Fibroblast of lung (primary cell): Measurements from ENCODE around the gene CMTM5. TPM values are rescaled to one million over a fixed set of nuclear protein-coding genes. Genes with fewer than 3 reads are reported as not detected.

Experiments used
- DNase-seq, 2 donors: peaks; one replicate each; pipeline versions ENCODE4 v3.0.0 to v3.0.0-alpha.2; 2010; ENCODE audit warnings: low read depth in 2 of 2
- H2AFZ ChIP-seq: 2 replicates; pipeline ENCODE4 v1.5.1; 2012; ENCODE audit warnings: low read length, control low read depth, inconsistent platforms
- H3K27ac ChIP-seq: 2 replicates; pipeline ENCODE4 v1.5.1; 2011; ENCODE audit warnings: low read length, control low read depth; ENCODE audit not compliant: insufficient read depth
- H3K27me3 ChIP-seq: 2 replicates; pipeline ENCODE4 v1.5.1; 2011; ENCODE audit warnings: mild to moderate bottlenecking, low read length; ENCODE audit not compliant: control insufficient read depth, insufficient read depth
- H3K36me3 ChIP-seq: 2 replicates; pipeline ENCODE4 v1.5.1; 2011; ENCODE audit warnings: low read length; ENCODE audit not compliant: control insufficient read depth, insufficient read depth
- H3K4me1 ChIP-seq: 2 replicates; pipeline ENCODE4 v1.5.1; 2011; ENCODE audit warnings: low read length; ENCODE audit not compliant: control insufficient read depth, insufficient read depth; ENCODE audit errors: extremely low read depth
- H3K4me2 ChIP-seq: 2 replicates; pipeline ENCODE4 v1.5.1; 2011; ENCODE audit warnings: low read length, control low read depth; ENCODE audit not compliant: insufficient read depth; ENCODE audit errors: extremely low read depth
- H3K4me3 ChIP-seq, 4 experiments: fragments of 200-600 bp in 1 of 4; sonication (generic) in 1 of 4; replicated peaks in 1 of 4; 2 replicates each; pipeline ENCODE4 v1.5.1; 2011 to 2016; ENCODE audit warnings: low read length in 4 of 4, low read depth in 3 of 4, mild to moderate bottlenecking in 3 of 4, control low read depth in 2 of 4, inconsistent platforms in 1 of 4, mixed read lengths in 1 of 4; ENCODE audit not compliant: insufficient read depth in 1 of 4; ENCODE audit errors: control extremely low read depth in 1 of 4
- H3K79me2 ChIP-seq: 2 replicates; pipeline ENCODE4 v1.5.1; 2012; ENCODE audit warnings: mild to moderate bottlenecking, low read length, inconsistent platforms; ENCODE audit not compliant: control insufficient read depth, insufficient read depth
- H3K9ac ChIP-seq: 2 replicates; pipeline ENCODE4 v1.5.1; 2011; ENCODE audit warnings: mild to moderate bottlenecking, low read length, control low read depth; ENCODE audit not compliant: insufficient read depth
- H3K9me3 ChIP-seq: 2 replicates; pipeline ENCODE4 v1.5.1; 2012; ENCODE audit warnings: low read depth, low read length; ENCODE audit not compliant: control insufficient read depth, insufficient read depth
- H4K20me1 ChIP-seq: 2 replicates; pipeline ENCODE4 v1.5.1; 2011; ENCODE audit warnings: low read length; ENCODE audit not compliant: control insufficient read depth, insufficient read depth; ENCODE audit errors: extremely low read depth
- EZH2 ChIP-seq: IDR thresholded peaks from 2 replicates; pipeline ENCODE4 v1.5.1; 2012; ENCODE audit warnings: low read length, control low read depth, mild to moderate bottlenecking; ENCODE audit errors: missing control alignments
- polyA plus RNA-seq, 2 donors: library from polyadenylated mRNA; depleted of rRNA in 1 of 2; stranded (reverse) in 1 of 2; unstranded in 1 of 2; fragments of >200 nt; gene quantifications; 2 replicates each; pipeline ENCODE4 v1.2.1, GENCODE V29; 2011 to 2012; ENCODE audit warnings: missing spikeins in 1 of 2
- total RNA-seq: library from RNA; depleted of rRNA; stranded (reverse); fragments of >200 nt; gene quantifications from 2 replicates; pipeline ENCODE4 v1.2.1, GENCODE V29; 2014
- TF ChIP-seq, protein P1 (sequence below), 2 donors: IDR thresholded peaks in 1 of 2; conservative IDR thresholded peaks in 1 of 2; 1 replicate in 1 of 2; 2 replicates in 1 of 2; pipeline ENCODE4 v1.5.1; 2011 to 2012; ENCODE audit warnings: low read length in 2 of 2, control low read depth in 1 of 2, inconsistent platforms in 1 of 2, low read depth in 1 of 2, mild to moderate bottlenecking in 1 of 2

CMTM5 gene
- total and polyA plus RNA-seq, 2 donors (not counting 1 experiment from before 2014, with no cell fraction given): 0.08 to 0.33 TPM

- Histone ChIP-seq H3K4me2 (no peak overlapping the region), H3K79me2 (no peaks in the 10 kb centered on the region), H3K9ac (no peak overlapping the region), H4K20me1 (no peaks in the 10 kb centered on the region), H3K27ac (no peak overlapping the region), H2AFZ (no peak overlapping the region), H3K36me3 (no peaks in the 10 kb centered on the region), H3K27me3 (no peaks in the 10 kb centered on the region), H3K9me3 (no peaks in the 10 kb centered on the region), H3K4me3 (no peak overlapping the region), H3K4me1 (no peaks in the 10 kb centered on the region)
- no peak for DNase-seq
- no peak for TF ChIP-seq EZH2
- TF ChIP-seq, protein P1, sequence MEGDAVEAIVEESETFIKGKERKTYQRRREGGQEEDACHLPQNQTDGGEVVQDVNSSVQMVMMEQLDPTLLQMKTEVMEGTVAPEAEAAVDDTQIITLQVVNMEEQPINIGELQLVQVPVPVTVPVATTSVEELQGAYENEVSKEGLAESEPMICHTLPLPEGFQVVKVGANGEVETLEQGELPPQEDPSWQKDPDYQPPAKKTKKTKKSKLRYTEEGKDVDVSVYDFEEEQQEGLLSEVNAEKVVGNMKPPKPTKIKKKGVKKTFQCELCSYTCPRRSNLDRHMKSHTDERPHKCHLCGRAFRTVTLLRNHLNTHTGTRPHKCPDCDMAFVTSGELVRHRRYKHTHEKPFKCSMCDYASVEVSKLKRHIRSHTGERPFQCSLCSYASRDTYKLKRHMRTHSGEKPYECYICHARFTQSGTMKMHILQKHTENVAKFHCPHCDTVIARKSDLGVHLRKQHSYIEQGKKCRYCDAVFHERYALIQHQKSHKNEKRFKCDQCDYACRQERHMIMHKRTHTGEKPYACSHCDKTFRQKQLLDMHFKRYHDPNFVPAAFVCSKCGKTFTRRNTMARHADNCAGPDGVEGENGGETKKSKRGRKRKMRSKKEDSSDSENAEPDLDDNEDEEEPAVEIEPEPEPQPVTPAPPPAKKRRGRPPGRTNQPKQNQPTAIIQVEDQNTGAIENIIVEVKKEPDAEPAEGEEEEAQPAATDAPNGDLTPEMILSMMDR (conservative IDR thresholded peaks at IDR 0.05 in 1 of 2, IDR thresholded peaks at IDR 0.05 in 1 of 2; ENCODE audit: low read depth in 1 of 2, low read length in 2 of 2): no peak
These were observed 24.4 kb downstream of the CMTM5 start for GRCh38 chr14:23401291-23401690.

- Histone ChIP-seq H3K27ac (no peak overlapping the region), H3K79me2 (no peaks in the 10 kb centered on the region), H3K36me3 (no peaks in the 10 kb centered on the region), H3K27me3 (no peaks in the 10 kb centered on the region), H4K20me1 (no peaks in the 10 kb centered on the region), H3K9me3 (no peaks in the 10 kb centered on the region), H3K9ac (no peak overlapping the region), H3K4me1 (no peaks in the 10 kb centered on the region), H3K4me3 (no peak overlapping the region), H3K4me2 (no peak overlapping the region), H2AFZ (no peak overlapping the region)
- DNase-seq: no peak
- no peak for TF ChIP-seq EZH2
- TF ChIP-seq, protein P1 (conservative IDR thresholded peaks at IDR 0.05 in 1 of 2, IDR thresholded peaks at IDR 0.05 in 1 of 2; ENCODE audit: low read depth in 1 of 2, low read length in 2 of 2): no peak
These were observed 25.7 kb downstream of the CMTM5 start for GRCh38 chr14:23402296-23403138.

DNA sequence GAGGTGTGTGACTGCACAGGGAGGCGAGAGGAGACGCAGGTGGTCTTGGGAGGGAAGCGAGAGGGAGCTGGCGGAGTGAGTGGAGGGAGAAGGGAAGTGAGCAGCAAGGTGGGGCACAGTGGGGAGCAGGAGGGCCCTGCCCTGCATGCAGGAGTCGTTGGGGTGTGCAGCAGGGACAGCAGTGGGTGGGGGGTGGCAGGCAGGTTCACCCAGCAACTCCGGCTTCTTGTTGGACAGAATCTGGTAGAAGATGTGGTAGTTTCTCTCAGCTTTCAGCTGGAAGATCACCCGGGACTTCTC lies 26.2 kb downstream of the CMTM5 start:
- no peaks in the 10 kb centered on the region for H3K27me3 ChIP-seq
- no peak for DNase-seq
- no peak overlapping the region for H3K27ac ChIP-seq
- no peaks in the 10 kb centered on the region for H3K9me3 ChIP-seq
- H3K9ac ChIP-seq: no peak overlapping the region
- TF ChIP-seq, protein P1 (conservative IDR thresholded peaks at IDR 0.05 in 1 of 2, IDR thresholded peaks at IDR 0.05 in 1 of 2; ENCODE audit: low read depth in 1 of 2, low read length in 2 of 2): no peak
- no peak for TF ChIP-seq EZH2
- H3K79me2 ChIP-seq: no peaks in the 10 kb centered on the region
- H3K4me3 ChIP-seq: no peak overlapping the region
- no peaks in the 10 kb centered on the region for H3K4me1 ChIP-seq
- H3K4me2 ChIP-seq: no peak overlapping the region
- H2AFZ ChIP-seq: no peak overlapping the region
- no peaks in the 10 kb centered on the region for H3K36me3 ChIP-seq
- no peaks in the 10 kb centered on the region for H4K20me1 ChIP-seq
